HEK293 (cell line): ENCODE data around the gene SERPINE2.

Source experiments
- ZNF146 ChIP-seq: fragments of 450-650 bp; formaldehyde crosslinking; IDR thresholded peaks from 2 replicates; pipeline ENCODE4 v1.5.1; 2016; ENCODE audit warnings: missing biosample characterization, missing genetic modification characterization
- ZNF292 ChIP-seq: fragments of 450-650 bp; formaldehyde crosslinking; IDR thresholded peaks from 2 replicates; pipeline ENCODE4 v1.5.1; 2016; ENCODE audit warnings: low read depth, missing biosample characterization, missing genetic modification characterization, borderline replicate concordance
- ZNF530 ChIP-seq: fragments of 450-650 bp; formaldehyde crosslinking; IDR thresholded peaks from 2 replicates; pipeline ENCODE4 v1.5.1; 2016; ENCODE audit warnings: low read depth, missing biosample characterization, missing genetic modification characterization
- ZNF626 ChIP-seq: fragments of 450-650 bp; sonication (Bioruptor Pico); formaldehyde crosslinking; IDR thresholded peaks from 2 replicates; pipeline ENCODE4 v1.5.1; 2018; ENCODE audit warnings: missing biosample characterization, missing genetic modification characterization, inconsistent platforms
- TF ChIP-seq, protein P1 (sequence below): fragments of 450-650 bp; formaldehyde crosslinking; IDR thresholded peaks from 2 replicates; pipeline ENCODE4 v1.5.1; 2016; ENCODE audit warnings: missing biosample characterization, missing genetic modification characterization
- TF ChIP-seq, protein P2 (sequence below): fragments of 450-650 bp; formaldehyde crosslinking; IDR thresholded peaks from 2 replicates; pipeline ENCODE4 v1.5.1; 2016; ENCODE audit warnings: missing biosample characterization, missing genetic modification characterization, low read depth
- TF ChIP-seq, protein P3 (sequence below): fragments of 450-650 bp; formaldehyde crosslinking; IDR thresholded peaks from 2 replicates; pipeline ENCODE4; 2016; ENCODE audit warnings: missing biosample characterization, missing genetic modification characterization
- TF ChIP-seq, protein P4 (sequence below): fragments of 450-650 bp; formaldehyde crosslinking; IDR thresholded peaks from 2 replicates; pipeline ENCODE4 v1.5.1; 2016; ENCODE audit warnings: missing biosample characterization, missing genetic modification characterization
- TF ChIP-seq, protein P5 (sequence below): fragments of 450-650 bp; formaldehyde crosslinking; IDR thresholded peaks from 2 replicates; pipeline ENCODE4 v1.5.1; 2016; ENCODE audit warnings: missing biosample characterization, missing genetic modification characterization

DNA sequence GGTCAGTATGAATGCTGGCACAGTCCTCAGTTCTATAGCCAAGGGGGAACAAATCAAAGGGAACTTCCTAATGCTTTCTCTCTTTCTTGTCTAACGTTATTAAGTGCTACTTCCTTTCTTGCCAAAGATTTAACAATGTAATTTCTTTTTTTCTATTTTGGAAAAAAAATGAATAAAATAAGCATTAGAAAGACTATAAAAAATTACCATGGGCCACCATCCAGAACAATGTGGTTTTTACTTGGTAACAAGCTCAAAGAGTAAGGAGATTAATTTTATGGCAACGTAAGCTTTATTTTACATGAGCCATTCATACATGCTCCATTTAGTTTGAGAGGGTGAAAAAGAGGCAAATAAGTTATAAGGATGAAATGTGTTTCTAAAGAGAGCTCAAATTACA is 40.1 kb downstream of the SERPINE2 start:
- TF ChIP-seq, protein P1, sequence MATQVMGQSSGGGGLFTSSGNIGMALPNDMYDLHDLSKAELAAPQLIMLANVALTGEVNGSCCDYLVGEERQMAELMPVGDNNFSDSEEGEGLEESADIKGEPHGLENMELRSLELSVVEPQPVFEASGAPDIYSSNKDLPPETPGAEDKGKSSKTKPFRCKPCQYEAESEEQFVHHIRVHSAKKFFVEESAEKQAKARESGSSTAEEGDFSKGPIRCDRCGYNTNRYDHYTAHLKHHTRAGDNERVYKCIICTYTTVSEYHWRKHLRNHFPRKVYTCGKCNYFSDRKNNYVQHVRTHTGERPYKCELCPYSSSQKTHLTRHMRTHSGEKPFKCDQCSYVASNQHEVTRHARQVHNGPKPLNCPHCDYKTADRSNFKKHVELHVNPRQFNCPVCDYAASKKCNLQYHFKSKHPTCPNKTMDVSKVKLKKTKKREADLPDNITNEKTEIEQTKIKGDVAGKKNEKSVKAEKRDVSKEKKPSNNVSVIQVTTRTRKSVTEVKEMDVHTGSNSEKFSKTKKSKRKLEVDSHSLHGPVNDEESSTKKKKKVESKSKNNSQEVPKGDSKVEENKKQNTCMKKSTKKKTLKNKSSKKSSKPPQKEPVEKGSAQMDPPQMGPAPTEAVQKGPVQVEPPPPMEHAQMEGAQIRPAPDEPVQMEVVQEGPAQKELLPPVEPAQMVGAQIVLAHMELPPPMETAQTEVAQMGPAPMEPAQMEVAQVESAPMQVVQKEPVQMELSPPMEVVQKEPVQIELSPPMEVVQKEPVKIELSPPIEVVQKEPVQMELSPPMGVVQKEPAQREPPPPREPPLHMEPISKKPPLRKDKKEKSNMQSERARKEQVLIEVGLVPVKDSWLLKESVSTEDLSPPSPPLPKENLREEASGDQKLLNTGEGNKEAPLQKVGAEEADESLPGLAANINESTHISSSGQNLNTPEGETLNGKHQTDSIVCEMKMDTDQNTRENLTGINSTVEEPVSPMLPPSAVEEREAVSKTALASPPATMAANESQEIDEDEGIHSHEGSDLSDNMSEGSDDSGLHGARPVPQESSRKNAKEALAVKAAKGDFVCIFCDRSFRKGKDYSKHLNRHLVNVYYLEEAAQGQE = no peak
- TF ChIP-seq ZNF146 (tag by site-specific recombination) (no peak), ZNF626 (tag by site-specific recombination) (no peak), ZNF530 (no peak), ZNF292 (no peak)
- TF ChIP-seq, protein P2, sequence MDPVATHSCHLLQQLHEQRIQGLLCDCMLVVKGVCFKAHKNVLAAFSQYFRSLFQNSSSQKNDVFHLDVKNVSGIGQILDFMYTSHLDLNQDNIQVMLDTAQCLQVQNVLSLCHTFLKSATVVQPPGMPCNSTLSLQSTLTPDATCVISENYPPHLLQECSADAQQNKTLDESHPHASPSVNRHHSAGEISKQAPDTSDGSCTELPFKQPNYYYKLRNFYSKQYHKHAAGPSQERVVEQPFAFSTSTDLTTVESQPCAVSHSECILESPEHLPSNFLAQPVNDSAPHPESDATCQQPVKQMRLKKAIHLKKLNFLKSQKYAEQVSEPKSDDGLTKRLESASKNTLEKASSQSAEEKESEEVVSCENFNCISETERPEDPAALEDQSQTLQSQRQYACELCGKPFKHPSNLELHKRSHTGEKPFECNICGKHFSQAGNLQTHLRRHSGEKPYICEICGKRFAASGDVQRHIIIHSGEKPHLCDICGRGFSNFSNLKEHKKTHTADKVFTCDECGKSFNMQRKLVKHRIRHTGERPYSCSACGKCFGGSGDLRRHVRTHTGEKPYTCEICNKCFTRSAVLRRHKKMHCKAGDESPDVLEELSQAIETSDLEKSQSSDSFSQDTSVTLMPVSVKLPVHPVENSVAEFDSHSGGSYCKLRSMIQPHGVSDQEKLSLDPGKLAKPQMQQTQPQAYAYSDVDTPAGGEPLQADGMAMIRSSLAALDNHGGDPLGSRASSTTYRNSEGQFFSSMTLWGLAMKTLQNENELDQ (tag by site-specific recombination) = no peak
- TF ChIP-seq, protein P3, sequence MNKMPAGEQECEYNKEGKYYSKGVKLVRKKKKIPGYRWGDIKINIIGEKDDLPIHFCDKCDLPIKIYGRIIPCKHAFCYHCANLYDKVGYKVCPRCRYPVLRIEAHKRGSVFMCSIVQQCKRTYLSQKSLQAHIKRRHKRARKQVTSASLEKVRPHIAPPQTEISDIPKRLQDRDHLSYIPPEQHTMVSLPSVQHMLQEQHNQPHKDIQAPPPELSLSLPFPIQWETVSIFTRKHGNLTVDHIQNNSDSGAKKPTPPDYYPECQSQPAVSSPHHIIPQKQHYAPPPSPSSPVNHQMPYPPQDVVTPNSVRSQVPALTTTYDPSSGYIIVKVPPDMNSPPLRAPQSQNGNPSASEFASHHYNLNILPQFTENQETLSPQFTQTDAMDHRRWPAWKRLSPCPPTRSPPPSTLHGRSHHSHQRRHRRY (tag by site-specific recombination) = no peak
- TF ChIP-seq, protein P4, sequence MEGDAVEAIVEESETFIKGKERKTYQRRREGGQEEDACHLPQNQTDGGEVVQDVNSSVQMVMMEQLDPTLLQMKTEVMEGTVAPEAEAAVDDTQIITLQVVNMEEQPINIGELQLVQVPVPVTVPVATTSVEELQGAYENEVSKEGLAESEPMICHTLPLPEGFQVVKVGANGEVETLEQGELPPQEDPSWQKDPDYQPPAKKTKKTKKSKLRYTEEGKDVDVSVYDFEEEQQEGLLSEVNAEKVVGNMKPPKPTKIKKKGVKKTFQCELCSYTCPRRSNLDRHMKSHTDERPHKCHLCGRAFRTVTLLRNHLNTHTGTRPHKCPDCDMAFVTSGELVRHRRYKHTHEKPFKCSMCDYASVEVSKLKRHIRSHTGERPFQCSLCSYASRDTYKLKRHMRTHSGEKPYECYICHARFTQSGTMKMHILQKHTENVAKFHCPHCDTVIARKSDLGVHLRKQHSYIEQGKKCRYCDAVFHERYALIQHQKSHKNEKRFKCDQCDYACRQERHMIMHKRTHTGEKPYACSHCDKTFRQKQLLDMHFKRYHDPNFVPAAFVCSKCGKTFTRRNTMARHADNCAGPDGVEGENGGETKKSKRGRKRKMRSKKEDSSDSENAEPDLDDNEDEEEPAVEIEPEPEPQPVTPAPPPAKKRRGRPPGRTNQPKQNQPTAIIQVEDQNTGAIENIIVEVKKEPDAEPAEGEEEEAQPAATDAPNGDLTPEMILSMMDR (tag by site-specific recombination) = no peak
- TF ChIP-seq, protein P5, sequence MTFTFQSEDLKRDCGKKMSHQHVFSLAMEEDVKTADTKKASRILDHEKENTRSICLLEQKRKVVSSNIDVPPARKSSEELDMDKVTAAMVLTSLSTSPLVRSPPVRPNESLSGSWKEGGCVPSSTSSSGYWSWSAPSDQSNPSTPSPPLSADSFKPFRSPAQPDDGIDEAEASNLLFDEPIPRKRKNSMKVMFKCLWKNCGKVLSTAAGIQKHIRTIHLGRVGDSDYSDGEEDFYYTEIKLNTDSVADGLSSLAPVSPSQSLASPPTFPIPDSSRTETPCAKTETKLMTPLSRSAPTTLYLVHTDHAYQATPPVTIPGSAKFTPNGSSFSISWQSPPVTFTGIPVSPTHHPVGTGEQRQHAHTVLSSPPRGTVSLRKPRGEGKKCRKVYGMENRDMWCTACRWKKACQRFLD (tag by site-specific recombination) = no peak
